Measurements from ENCODE around the gene CD151.

- TF ChIP-seq CTCF (IDR thresholded peaks at IDR 0.05 in 8 of 11, conservative IDR thresholded peaks at IDR 0.05 in 3 of 11) = no peak
- no peak for TF ChIP-seq POLR2A (IDR thresholded peaks at IDR 0.05)
These were observed 31.5 kb upstream of the CD151 start for GRCh38 chr11:801097-801780.

Measured in spleen (tissue), 7 donors.